Esophagus (tissue), 2 donors: ENCODE results near the gene ANKDD1B. TPM values are rescaled to one million over a fixed set of nuclear protein-coding genes. Genes with fewer than 3 reads are reported as not detected.
"Not testable (repeated sequence)": the region's sequence is repeated elsewhere in the genome, so short reads cannot be mapped to it uniquely, and the experiment has no call there.

Source experiments
- H3K27ac ChIP-seq, 2 donors: one replicate each; pipeline ENCODE4 v1.5.1; 2013; ENCODE audit warnings: low read depth in 2 of 2, mild to moderate bottlenecking in 2 of 2, inconsistent platforms in 1 of 2, low read length in 1 of 2, moderate library complexity in 1 of 2
- H3K27me3 ChIP-seq, 2 donors: one replicate each; pipeline ENCODE4 v1.6.1; 2013; ENCODE audit warnings: low read length in 2 of 2, control low read depth in 1 of 2, mild to moderate bottlenecking in 1 of 2; ENCODE audit not compliant: insufficient read depth in 2 of 2, control insufficient read depth in 1 of 2
- H3K36me3 ChIP-seq, 2 donors: one replicate each; pipeline ENCODE4 v1.6.1; 2013; ENCODE audit warnings: low read length in 1 of 2; ENCODE audit not compliant: control insufficient read depth in 2 of 2, insufficient read depth in 2 of 2
- H3K4me1 ChIP-seq, 2 donors: one replicate each; pipeline ENCODE4 v1.6.1; 2013; ENCODE audit warnings: low read length in 1 of 2; ENCODE audit not compliant: control insufficient read depth in 2 of 2, insufficient read depth in 2 of 2
- H3K4me3 ChIP-seq, 2 donors: one replicate each; pipeline ENCODE4 v1.5.1; 2013; ENCODE audit warnings: low read length in 2 of 2, mild to moderate bottlenecking in 2 of 2, low read depth in 1 of 2, moderate library complexity in 1 of 2
- H3K9me3 ChIP-seq, 2 donors: one replicate each; pipeline ENCODE4 v1.6.1; 2013; ENCODE audit warnings: mild to moderate bottlenecking in 2 of 2, low read depth in 1 of 2, low read length in 1 of 2, moderate library complexity in 1 of 2; ENCODE audit not compliant: control insufficient read depth in 2 of 2, insufficient read depth in 1 of 2
- WGBS, 2 donors: extraction: QIAGEN DNeasy Blood & Tissue Kit; methylation state at CpG; one replicate each; pipeline ENCODE4 v1.1.7; 2013; 5-methylcytosine and 5-hydroxymethylcytosine counted together
- polyA plus RNA-seq, 2 donors: library from polyadenylated mRNA; stranded (reverse); fragments of 200-250 nt; gene quantifications; one replicate each; pipeline ENCODE4 v1.2.3, GENCODE V29; 2013
- donor health status: healthy with polysubstance abuse.
- donor health status: Bipolar disorder and iron deficiency.

The ANKDD1B gene
- polyA plus RNA-seq = under 1 TPM; 0.15 to 0.92 TPM

GRCh38 chr5:75611311-75612225 is at the start of gene ANKDD1B:
ANKDD1B (plus strand) TSS chr5:75611453; CDS start chr5:75611635, 182 bp downstream.
- Histone ChIP-seq H3K4me3 (peak within 1 kb of the TSS; percentile 35 to 59), H3K27ac (peak within 1 kb of the TSS; percentile 12 to 20), H3K27me3 (no peaks in the 10 kb centered on the region), H3K36me3 (no peaks in the 10 kb centered on the region), H3K9me3 (no peaks in the 10 kb centered on the region), H3K4me1 (peaks cover 7 to 8% of the 10 kb centered on the region in 2 donors)
- WGBS, 2 donors = 4% methylated on average over 47 to 52 of the region's 52 CpGs

GRCh38 chr5:75565991-75566709 is 45.1 kb upstream of the ANKDD1B start:
- H3K4me3 ChIP-seq, H3K4me1 ChIP-seq, H3K36me3 ChIP-seq, H3K9me3 ChIP-seq, H3K27me3 ChIP-seq: not testable (repeated sequence)
- H3K27ac ChIP-seq = peak overlapping the region; percentile 44 to 55
- WGBS, 2 donors = 82 to 83% methylated on average over 15 of the region's 15 CpGs

- H3K36me3 ChIP-seq = no peaks in the 10 kb centered on the region
- peak overlapping the region; percentile 44 to 55 for H3K27ac ChIP-seq
- H3K27me3 ChIP-seq = no peaks in the 10 kb centered on the region
- H3K4me1 ChIP-seq = peaks cover 0 to 8% of the 10 kb centered on the region in 2 donors
- H3K4me3 ChIP-seq = no peak overlapping the region
- 26 to 42% methylated on average over 6 of the region's 6 CpGs for WGBS, 2 donors
- no peaks in the 10 kb centered on the region for H3K9me3 ChIP-seq
Observed at GRCh38 chr5:75566710-75567309, 44.4 kb upstream of the ANKDD1B start.

GRCh38 chr5:75567710-75568109 is 43.5 kb upstream of the ANKDD1B start:
- WGBS, 2 donors = 47 to 65% methylated on average over 2 of the region's 2 CpGs

GRCh38 chr5:75568202-75568601 is 43.1 kb upstream of the ANKDD1B start:
- Histone ChIP-seq H3K27ac (no peak overlapping the region), H3K4me3 (no peak overlapping the region), H3K4me1 (peaks cover 0 to 8% of the 10 kb centered on the region in 2 donors), H3K36me3 (no peaks in the 10 kb centered on the region), H3K9me3 (no peaks in the 10 kb centered on the region), H3K27me3 (no peaks in the 10 kb centered on the region)
- WGBS, 2 donors = 67 to 78% methylated on average over 2 of the region's 2 CpGs

More at GRCh38 chr5:75567710-75568109, 43.5 kb upstream of the ANKDD1B start:
- Histone ChIP-seq H3K27ac (no peak overlapping the region), H3K27me3 (no peaks in the 10 kb centered on the region), H3K9me3 (no peaks in the 10 kb centered on the region), H3K36me3 (no peaks in the 10 kb centered on the region), H3K4me3 (no peak overlapping the region), H3K4me1 (peaks cover 0 to 8% of the 10 kb centered on the region in 2 donors)

- no peak overlapping the region for H3K4me3 ChIP-seq
- H3K27ac ChIP-seq = no peak overlapping the region
- peaks cover 0 to 2% of the 10 kb centered on the region in 2 donors for H3K4me1 ChIP-seq
- WGBS, 2 donors = 80 to 81% methylated on average over 2 of the region's 2 CpGs
- no peaks in the 10 kb centered on the region for H3K36me3 ChIP-seq
- H3K9me3 ChIP-seq = no peaks in the 10 kb centered on the region
- no peaks in the 10 kb centered on the region for H3K27me3 ChIP-seq
Observed at GRCh38 chr5:75571547-75571946, 39.7 kb upstream of the ANKDD1B start.

- Histone ChIP-seq H3K36me3 (no peaks in the 10 kb centered on the region), H3K27ac (no peak overlapping the region), H3K4me1 (no peaks in the 10 kb centered on the region), H3K9me3 (no peaks in the 10 kb centered on the region), H3K4me3 (no peak overlapping the region), H3K27me3 (no peaks in the 10 kb centered on the region)
- WGBS, 2 donors = 54 to 63% methylated on average over 3 of the region's 3 CpGs
Observed at GRCh38 chr5:75574791-75575190, 36.5 kb upstream of the ANKDD1B start.

GRCh38 chr5:75578280-75578679 is 33.0 kb upstream of the ANKDD1B start:
- H3K27me3 ChIP-seq, H3K27ac ChIP-seq, H3K9me3 ChIP-seq, H3K4me3 ChIP-seq, H3K4me1 ChIP-seq, H3K36me3 ChIP-seq: not testable (repeated sequence)
- WGBS, 2 donors = 91 to 92% methylated on average over 8 of the region's 8 CpGs

- Histone ChIP-seq H3K27ac (no peak overlapping the region), H3K4me3 (no peak overlapping the region), H3K27me3 (no peaks in the 10 kb centered on the region), H3K36me3 (no peaks in the 10 kb centered on the region), H3K4me1 (no peaks in the 10 kb centered on the region), H3K9me3 (no peaks in the 10 kb centered on the region)
- 79 to 89% methylated on average over 2 of the region's 2 CpGs for WGBS, 2 donors
Observed at GRCh38 chr5:75584641-75585040, 26.6 kb upstream of the ANKDD1B start.
